HCT116 (cell line): ENCODE measurements around the gene LTC4S. TPM values are rescaled to one million over a fixed set of nuclear protein-coding genes. Genes with fewer than 3 reads are reported as not detected.

Experiments used
- ATAC-seq: fragments of 200-7000 bp; cut with Tn5 transposase; 2 replicates; pipeline ENCODE4 v1.9.1; 2020; ENCODE audit warnings: mild to moderate bottlenecking, moderate library complexity
- BruUV-seq: library from RNA; stranded (reverse); fragments of 400-500 nt; replicated peaks from 2 replicates; lab custom pipeline; 2021; lab: Mats Ljungman, UMichigan
- CTCF ChIA-PET: fragments of 300-600 bp; sonication (Branson Sonifier 250); formaldehyde crosslinking; loops from one replicate; lab custom pipeline; 2021; ENCODE audit warnings: antibody characterized with exemption; lab: Charles Lee
- POLR2A ChIA-PET: fragments of 300-600, 350-600 bp; sonication (Branson Sonifier 250); formaldehyde crosslinking; loops from one replicate; lab custom pipeline; 2021; ENCODE audit warnings: antibody characterized with exemption; lab: Charles Lee
- RAD21 ChIA-PET, 2 experiments: fragments of 300-600 bp; sonication (Branson Sonifier 250); formaldehyde crosslinking; loops; one replicate each; lab custom pipeline; 2023; ENCODE audit warnings: low total read pairs in 2 of 2; ENCODE audit not compliant: uncharacterized antibody in 2 of 2, unreplicated experiment in 2 of 2, low non-redundant PET in 1 of 2; lab: Charles Lee
- DNase-seq: peaks from one replicate; pipeline ENCODE4 v3.0.0-alpha.2; 2010; ENCODE audit warnings: low read depth, low spot score
- H2AFZ ChIP-seq: fragments of 200-600 bp; shearing (Covaris generic), sonication (generic); 2 replicates; pipeline ENCODE4 v1.6.1; 2017; ENCODE audit warnings: low read depth, mixed run types, mixed read lengths, antibody characterized with exemption, low read length; ENCODE audit not compliant: poor library complexity, severe bottlenecking
- H3K27ac ChIP-seq: 2 replicates; pipeline ENCODE4 v1.5.1; 2012; ENCODE audit warnings: low read depth, low read length
- H3K27me3 ChIP-seq: fragments of 200-600 bp; sonication (generic); 2 replicates; pipeline ENCODE4 v1.6.1; 2016; ENCODE audit warnings: mixed run types, low read length, mixed read lengths; ENCODE audit not compliant: insufficient read depth
- H3K36me3 ChIP-seq, 2 experiments: fragments of 200-500 bp in 1 of 2; fragments of 200-600 bp in 1 of 2; sonication (Bioruptor generic) in 1 of 2; sonication (generic) in 1 of 2; 2 replicates each; pipeline versions ENCODE4 v1.5.1 to v1.6.1; 2014 to 2016; ENCODE audit warnings: low read length in 2 of 2, inconsistent platforms in 1 of 2, mixed read lengths in 1 of 2, mixed run types in 1 of 2; ENCODE audit not compliant: insufficient read depth in 2 of 2, control insufficient read depth in 1 of 2
- H3K4me1 ChIP-seq, 2 experiments: fragments of 200-600 bp in 1 of 2; sonication (generic) in 1 of 2; 2 replicates each; pipeline versions ENCODE4 v1.5.1 to v1.6.1; 2012 to 2017; ENCODE audit warnings: low read length in 2 of 2, inconsistent platforms in 1 of 2, mild to moderate bottlenecking in 1 of 2, mixed read lengths in 1 of 2, mixed run types in 1 of 2, moderate library complexity in 1 of 2; ENCODE audit not compliant: insufficient read depth in 2 of 2, control insufficient read depth in 1 of 2
- H3K4me2 ChIP-seq: fragments of 200-600 bp; sonication (generic); 2 replicates; pipeline ENCODE4 v1.6.1; 2017; ENCODE audit warnings: mixed run types, low read length, mixed read lengths
- H3K4me3 ChIP-seq, 2 experiments: fragments of 200-600 bp in 1 of 2; sonication (generic) in 1 of 2; replicated peaks in 1 of 2; 2 replicates each; pipeline ENCODE4 v1.5.1; 2011 to 2016; ENCODE audit warnings: low read length in 2 of 2, control low read depth in 1 of 2, low read depth in 1 of 2, mild to moderate bottlenecking in 1 of 2, mixed read lengths in 1 of 2, mixed run types in 1 of 2
- H3K79me2 ChIP-seq: fragments of 200-600 bp; sonication (generic); 2 replicates; pipeline ENCODE4 v1.6.1; 2017; ENCODE audit warnings: mild to moderate bottlenecking, mixed run types, low read length, moderate library complexity, mixed read lengths; ENCODE audit not compliant: insufficient read depth
- H3K9ac ChIP-seq: fragments of 200-600 bp; sonication (generic); 2 replicates; pipeline ENCODE4 v1.6.1; 2016; ENCODE audit warnings: low read length, mixed read lengths
- H3K9me2 ChIP-seq: fragments of 200-600 bp; sonication (generic), shearing (Covaris generic); 2 replicates; pipeline ENCODE4 v1.6.1; 2017; ENCODE audit warnings: mixed run types, mild to moderate bottlenecking, moderate library complexity; ENCODE audit not compliant: insufficient read depth
- H3K9me3 ChIP-seq, 2 experiments: fragments of 200-500 bp in 1 of 2; fragments of 200-600 bp in 1 of 2; sonication (Bioruptor generic) in 1 of 2; sonication (generic) in 1 of 2; 2 replicates each; pipeline ENCODE4 v1.6.1; 2014 to 2017; ENCODE audit warnings: low read length in 2 of 2, mixed read lengths in 2 of 2, inconsistent platforms in 1 of 2, low read depth in 1 of 2, mild to moderate bottlenecking in 1 of 2, mixed run types in 1 of 2, moderate library complexity in 1 of 2; ENCODE audit not compliant: control insufficient read depth in 1 of 2, insufficient read depth in 1 of 2
- H4K20me1 ChIP-seq: fragments of 200-600 bp; sonication (generic), shearing (Covaris generic); 2 replicates; pipeline ENCODE4 v1.6.1; 2017; ENCODE audit warnings: mixed run types, mild to moderate bottlenecking, moderate library complexity; ENCODE audit not compliant: insufficient read depth
- CBX3 ChIP-seq: IDR thresholded peaks from 2 replicates; pipeline ENCODE4 v1.6.1; 2012; ENCODE audit warnings: low read depth
- ELF1 ChIP-seq: IDR thresholded peaks from 2 replicates; pipeline ENCODE4 v1.6.1; 2012; ENCODE audit warnings: low read depth, borderline replicate concordance
- EZH2 ChIP-seq: fragments of 200-600 bp; sonication (generic); IDR thresholded peaks from 2 replicates; pipeline ENCODE4 v1.6.1; 2017; ENCODE audit warnings: antibody characterized with exemption, mixed run types
- FOSL1 ChIP-seq: IDR thresholded peaks from 2 replicates; pipeline ENCODE4 v1.6.1; 2012; ENCODE audit warnings: low read depth
- SIN3A ChIP-seq: IDR thresholded peaks from 2 replicates; pipeline ENCODE4 v1.6.1; 2012; ENCODE audit warnings: low read depth
- ZFX ChIP-seq: fragments of 450-650 bp; IDR thresholded peaks from 2 replicates; pipeline ENCODE4 v1.6.1; 2017
- ZNF274 ChIP-seq: fragments of 200-500 bp; sonication (Bioruptor generic); IDR thresholded peaks from 2 replicates; pipeline ENCODE4 v1.6.1; 2014; ENCODE audit warnings: mild to moderate bottlenecking, low read depth, low read length, inconsistent platforms
- intact Hi-C: fragments of 100-400 bp; cut with micrococcal nuclease; formaldehyde crosslinking; loops from 2 replicates; pipeline ENCODE4 v1.10.0; 2022
- total RNA-seq: library from RNA; stranded (reverse); gene quantifications from one replicate; pipeline ENCODE4 v1.2.1, GENCODE V29; 2021; ENCODE audit not compliant: unreplicated experiment
- TF ChIP-seq, protein P1 (sequence below), 3 experiments: fragments of 200-600 bp in 1 of 3; sonication (generic) in 1 of 3; IDR thresholded peaks in 2 of 3; conservative IDR thresholded peaks in 1 of 3; 2 replicates each; pipeline ENCODE4 v1.5.1; 2012 to 2017; ENCODE audit warnings: low read depth in 2 of 3, low read length in 2 of 3, antibody characterized with exemption in 1 of 3, borderline replicate concordance in 1 of 3, control low read depth in 1 of 3, mild to moderate bottlenecking in 1 of 3, mixed read lengths in 1 of 3, mixed run types in 1 of 3, moderate library complexity in 1 of 3; ENCODE audit not compliant: insufficient read depth in 1 of 3
- TF ChIP-seq, protein P2 (sequence below): IDR thresholded peaks from 2 replicates; pipeline ENCODE4 v1.6.1; 2012; ENCODE audit warnings: low read depth

LTC4S gene
- total RNA-seq, 1 experiment from 2014 or later, result 5.0 TPM

DNA sequence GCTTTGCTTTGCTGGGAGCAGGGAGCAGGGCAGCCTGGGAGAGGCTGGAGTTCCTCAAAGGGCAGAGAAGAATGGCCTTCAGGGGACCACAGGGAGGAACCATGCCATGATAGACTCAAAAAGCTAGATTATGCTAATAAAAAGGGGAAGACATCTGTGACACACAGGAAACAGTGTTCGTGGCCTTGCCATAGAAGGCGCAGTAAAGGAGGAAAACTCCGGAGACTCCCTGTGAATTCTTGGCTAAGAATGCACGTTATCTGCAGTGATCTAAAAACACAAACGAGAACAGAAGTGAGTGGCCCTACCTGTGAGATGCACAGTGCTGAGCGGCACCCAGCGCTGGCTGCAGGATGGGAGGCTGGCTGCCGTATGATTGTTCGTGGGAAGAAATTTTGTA, 15.9 kb upstream of the LTC4S start:
- ATAC-seq (no peak), DNase-seq (no peak)
- intact Hi-C loops, result no loop called here
- Histone ChIP-seq H3K9me2 (no peaks in the 10 kb centered on the region), H3K79me2 (no peaks in the 10 kb centered on the region), H3K4me2 (no peak overlapping the region), H3K9me3 (no peaks in the 10 kb centered on the region), H3K4me1 (no peaks in the 10 kb centered on the region), H3K9ac (no peak overlapping the region), H2AFZ (no peak overlapping the region), H4K20me1 (no peaks in the 10 kb centered on the region), H3K4me3 (no peak overlapping the region), H3K27ac (no peak overlapping the region), H3K36me3 (peaks cover 9 to 11% of the 10 kb centered on the region in 2 experiments; a peak in 2 of 4 replicates), H3K27me3 (no peaks in the 10 kb centered on the region)
- ChIA-PET RAD21 (interaction anchor here in 1 of 2 experiments (0.6 kb wide), 1 partner anchor 18 kb away, joined by 3 read pairs; no protein-coding TSS in a partner anchor), CTCF (no interaction called here), POLR2A (no interaction called here)
- TF ChIP-seq ZNF274 (no peak), EZH2 (no peak), FOSL1 (no peak), ZFX (no peak), SIN3A (no peak), CBX3 (no peak), ELF1 (no peak)
- TF ChIP-seq, protein P1, sequence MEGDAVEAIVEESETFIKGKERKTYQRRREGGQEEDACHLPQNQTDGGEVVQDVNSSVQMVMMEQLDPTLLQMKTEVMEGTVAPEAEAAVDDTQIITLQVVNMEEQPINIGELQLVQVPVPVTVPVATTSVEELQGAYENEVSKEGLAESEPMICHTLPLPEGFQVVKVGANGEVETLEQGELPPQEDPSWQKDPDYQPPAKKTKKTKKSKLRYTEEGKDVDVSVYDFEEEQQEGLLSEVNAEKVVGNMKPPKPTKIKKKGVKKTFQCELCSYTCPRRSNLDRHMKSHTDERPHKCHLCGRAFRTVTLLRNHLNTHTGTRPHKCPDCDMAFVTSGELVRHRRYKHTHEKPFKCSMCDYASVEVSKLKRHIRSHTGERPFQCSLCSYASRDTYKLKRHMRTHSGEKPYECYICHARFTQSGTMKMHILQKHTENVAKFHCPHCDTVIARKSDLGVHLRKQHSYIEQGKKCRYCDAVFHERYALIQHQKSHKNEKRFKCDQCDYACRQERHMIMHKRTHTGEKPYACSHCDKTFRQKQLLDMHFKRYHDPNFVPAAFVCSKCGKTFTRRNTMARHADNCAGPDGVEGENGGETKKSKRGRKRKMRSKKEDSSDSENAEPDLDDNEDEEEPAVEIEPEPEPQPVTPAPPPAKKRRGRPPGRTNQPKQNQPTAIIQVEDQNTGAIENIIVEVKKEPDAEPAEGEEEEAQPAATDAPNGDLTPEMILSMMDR (IDR thresholded peaks at IDR 0.05 in 2 of 3, conservative IDR thresholded peaks at IDR 0.05 in 1 of 3; ENCODE audit: borderline replicate concordance in 1 of 3, insufficient read depth in 1 of 3, low read depth in 2 of 3, low read length in 2 of 3), result no peak
- TF ChIP-seq, protein P2, sequence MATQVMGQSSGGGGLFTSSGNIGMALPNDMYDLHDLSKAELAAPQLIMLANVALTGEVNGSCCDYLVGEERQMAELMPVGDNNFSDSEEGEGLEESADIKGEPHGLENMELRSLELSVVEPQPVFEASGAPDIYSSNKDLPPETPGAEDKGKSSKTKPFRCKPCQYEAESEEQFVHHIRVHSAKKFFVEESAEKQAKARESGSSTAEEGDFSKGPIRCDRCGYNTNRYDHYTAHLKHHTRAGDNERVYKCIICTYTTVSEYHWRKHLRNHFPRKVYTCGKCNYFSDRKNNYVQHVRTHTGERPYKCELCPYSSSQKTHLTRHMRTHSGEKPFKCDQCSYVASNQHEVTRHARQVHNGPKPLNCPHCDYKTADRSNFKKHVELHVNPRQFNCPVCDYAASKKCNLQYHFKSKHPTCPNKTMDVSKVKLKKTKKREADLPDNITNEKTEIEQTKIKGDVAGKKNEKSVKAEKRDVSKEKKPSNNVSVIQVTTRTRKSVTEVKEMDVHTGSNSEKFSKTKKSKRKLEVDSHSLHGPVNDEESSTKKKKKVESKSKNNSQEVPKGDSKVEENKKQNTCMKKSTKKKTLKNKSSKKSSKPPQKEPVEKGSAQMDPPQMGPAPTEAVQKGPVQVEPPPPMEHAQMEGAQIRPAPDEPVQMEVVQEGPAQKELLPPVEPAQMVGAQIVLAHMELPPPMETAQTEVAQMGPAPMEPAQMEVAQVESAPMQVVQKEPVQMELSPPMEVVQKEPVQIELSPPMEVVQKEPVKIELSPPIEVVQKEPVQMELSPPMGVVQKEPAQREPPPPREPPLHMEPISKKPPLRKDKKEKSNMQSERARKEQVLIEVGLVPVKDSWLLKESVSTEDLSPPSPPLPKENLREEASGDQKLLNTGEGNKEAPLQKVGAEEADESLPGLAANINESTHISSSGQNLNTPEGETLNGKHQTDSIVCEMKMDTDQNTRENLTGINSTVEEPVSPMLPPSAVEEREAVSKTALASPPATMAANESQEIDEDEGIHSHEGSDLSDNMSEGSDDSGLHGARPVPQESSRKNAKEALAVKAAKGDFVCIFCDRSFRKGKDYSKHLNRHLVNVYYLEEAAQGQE, result no peak
- BruUV-seq, result no TSS peak
